GM19397 (cell line): ENCODE data around the gene PTPN22.

ENCODE experiments used
- ATAC-seq: cut with Tn5 transposase; IDR thresholded peaks from one replicate; pipeline ENCODE4 v1.9.1; 2021; ENCODE audit warnings: mild to moderate bottlenecking, moderate library complexity; ENCODE audit not compliant: unreplicated experiment

The PTPN22 gene

DNA sequence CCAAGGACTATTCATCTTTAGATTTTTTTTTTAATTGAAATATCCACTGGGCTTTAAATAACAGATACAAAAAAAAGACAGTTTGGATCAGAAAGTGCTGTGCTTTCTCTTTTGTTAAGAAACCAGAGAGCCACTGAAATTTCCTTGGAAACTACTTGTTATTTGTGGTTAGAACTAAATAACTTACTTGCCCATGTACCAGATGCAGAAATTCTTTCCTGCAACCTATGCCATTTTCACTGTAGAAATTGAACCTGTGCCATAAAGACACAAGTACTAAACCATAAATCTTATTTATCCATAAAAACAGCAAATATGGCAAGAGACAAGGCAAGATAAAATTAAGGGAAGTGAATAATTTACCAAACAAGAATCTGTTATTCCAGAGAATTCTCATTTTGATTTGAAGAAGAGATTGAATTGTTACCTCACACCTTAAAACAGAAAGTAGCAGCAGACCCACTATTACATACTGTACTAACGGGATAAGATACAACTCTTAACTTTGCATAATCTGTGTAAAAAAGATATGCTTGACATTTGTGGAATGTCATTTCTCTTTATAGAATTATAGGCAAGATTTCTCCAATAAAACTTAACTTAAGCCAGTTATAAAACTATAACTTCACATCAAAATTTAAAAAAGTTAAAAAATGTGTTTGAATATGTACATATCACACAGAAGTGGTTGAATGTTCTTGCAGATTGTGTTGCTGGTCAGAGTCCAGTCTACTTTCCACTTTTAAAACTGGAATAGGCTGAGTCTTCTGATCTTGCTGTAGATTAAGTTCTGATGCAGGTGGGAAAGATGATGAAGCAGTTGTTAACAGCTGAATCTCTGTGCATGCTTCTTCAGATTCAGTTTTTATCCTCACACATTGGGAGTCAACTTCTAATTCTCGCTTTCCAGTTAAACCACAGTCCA is 105.9 kb downstream of the PTPN22 start:
- ATAC-seq: no peak
